Measurements from ENCODE around the gene CDK5RAP3.

- TF ChIP-seq FOXP2 (optimal IDR thresholded peaks at IDR 0.05; ENCODE audit: control extremely low read depth, extremely low read length, insufficient read depth), result no peak
- no peak for TF ChIP-seq EZH2 (IDR thresholded peaks at IDR 0.05)
Observed at GRCh38 chr17:47973541-47973940, 2.6 kb downstream of the CDK5RAP3 start.

Data from SK-N-MC (cell line).